HG03045 (cell line): ENCODE measurements around the gene STRN3.

Experiments used
- ATAC-seq: cut with Tn5 transposase; IDR thresholded peaks from one replicate; pipeline ENCODE4 v1.9.1; 2021; ENCODE audit warnings: mild to moderate bottlenecking, moderate library complexity; ENCODE audit not compliant: unreplicated experiment

The STRN3 gene

DNA sequence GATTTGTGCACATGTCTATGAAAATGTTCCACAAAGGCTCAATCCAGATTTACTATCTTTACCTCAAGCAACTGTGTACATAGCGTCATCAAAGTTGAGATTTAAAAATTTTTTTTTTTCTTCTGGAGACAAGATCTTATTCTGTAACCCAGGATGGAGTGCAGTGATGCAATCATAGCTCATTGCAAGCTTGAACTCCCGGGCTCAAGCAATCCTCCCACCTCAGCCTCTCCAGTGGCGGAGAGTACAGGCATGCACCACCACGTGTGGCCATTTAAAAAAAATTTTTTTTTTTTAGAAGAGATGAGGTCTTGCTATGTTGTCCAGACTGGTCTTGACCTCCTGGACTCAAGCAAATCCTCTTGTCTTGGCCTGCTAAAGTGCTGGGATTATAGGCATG, 149.5 kb downstream of the STRN3 start:
- no peak for ATAC-seq

DNA sequence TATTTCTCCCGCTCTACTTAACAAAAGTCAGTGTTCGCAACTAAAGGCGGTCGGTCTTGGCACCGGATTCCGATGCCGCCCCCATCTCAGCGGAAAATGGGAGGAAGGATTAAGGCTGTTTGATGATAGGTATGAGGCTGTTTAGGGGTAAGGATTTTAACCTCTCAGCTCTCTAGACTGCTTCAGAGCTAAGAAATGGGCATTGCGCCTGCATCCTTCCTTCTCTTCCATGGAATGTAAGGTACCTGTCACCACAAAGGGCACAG, 150.5 kb downstream of the STRN3 start:
- ATAC-seq, result no peak

DNA sequence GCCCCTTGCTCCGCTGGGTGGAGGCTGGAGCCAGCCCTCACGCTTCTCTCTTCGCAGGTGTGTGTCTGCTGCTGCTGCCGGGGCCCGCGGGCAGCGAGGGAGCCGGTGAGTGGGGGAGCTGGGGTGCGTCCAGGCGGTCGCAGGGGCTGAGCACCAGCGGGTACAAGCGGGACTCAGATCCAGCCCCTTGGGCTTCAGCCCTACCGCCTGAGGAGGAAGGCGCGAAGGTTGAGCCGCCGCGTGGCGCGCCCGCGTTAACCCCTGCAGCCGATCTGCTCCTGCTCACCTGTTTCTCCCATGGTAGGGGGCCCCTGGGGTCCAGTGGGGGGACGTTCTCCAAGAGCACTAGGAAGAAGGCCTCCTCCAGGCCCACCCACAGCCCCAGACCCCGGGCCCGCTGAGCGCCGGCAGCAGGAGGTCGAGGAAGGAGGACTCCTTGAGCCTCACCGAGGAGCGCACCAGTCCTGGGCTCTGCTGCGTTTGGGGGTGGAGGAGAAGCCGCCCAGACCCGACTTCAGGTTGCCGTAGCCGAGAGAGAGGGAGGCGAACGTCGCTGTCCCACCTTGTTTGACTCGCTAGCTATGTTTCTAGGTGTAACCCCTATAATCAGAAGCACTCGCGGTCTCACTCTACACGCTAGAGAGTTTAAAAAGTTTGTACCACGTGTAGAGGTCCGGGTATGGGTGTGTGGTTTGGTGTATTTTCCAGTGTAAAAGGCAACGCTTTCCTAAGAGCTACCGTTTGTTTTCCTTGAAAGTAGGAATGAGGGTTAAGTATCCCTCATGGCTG, 151.0 kb downstream of the STRN3 start:
- peak; percentile 32 for ATAC-seq

DNA sequence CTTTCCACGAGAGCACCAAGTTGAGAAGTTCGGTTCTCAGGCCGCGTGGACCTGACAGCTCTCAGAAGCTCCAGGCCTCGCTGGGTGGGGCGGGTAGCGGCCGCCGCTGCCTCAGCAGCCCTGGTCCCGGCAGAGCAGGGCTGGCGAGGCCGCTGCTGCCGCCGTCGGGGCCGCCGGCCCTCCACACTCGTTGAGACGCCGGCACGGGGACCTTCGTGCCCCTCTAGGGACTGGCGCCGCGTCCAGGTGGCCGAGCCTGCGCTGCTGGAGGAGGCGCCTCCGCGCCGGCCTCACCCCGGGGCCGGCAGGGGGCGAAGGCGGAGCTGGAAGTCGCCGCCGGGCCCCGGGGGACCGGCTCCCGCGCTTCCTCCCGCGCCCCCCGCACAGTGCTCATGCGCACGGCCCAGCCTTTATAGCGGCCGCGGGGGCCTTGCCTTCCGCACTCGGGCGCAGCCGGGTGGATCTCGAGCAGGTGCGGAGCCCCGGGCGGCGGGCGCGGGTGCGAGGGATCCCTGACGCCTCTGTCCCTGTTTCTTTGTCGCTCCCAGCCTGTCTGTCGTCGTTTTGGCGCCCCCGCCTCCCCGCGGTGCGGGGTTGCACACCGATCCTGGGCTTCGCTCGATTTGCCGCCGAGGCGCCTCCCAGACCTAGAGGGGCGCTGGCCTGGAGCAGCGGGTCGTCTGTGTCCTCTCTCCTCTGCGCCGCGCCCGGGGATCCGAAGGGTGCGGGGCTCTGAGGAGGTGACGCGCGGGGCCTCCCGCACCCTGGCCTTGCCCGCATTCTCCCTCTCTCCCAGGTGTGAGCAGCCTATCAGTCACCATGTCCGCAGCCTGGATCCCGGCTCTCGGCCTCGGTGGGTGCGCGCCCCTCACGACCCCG, 151.8 kb downstream of the STRN3 start, which contains the start of gene COCH:
TSS of gene COCH (plus strand) at position 440 of the 879 bp plus-strand sequence. CDS start at position 820, 380 bp downstream.
- ATAC-seq, result peak; percentile 83

- peak; percentile 1 for ATAC-seq
Measured at GRCh38 chr14:30873308-30874119, 152.7 kb downstream of the STRN3 start.

- ATAC-seq, result no peak
Measured at GRCh38 chr14:30872602-30873001, 153.6 kb downstream of the STRN3 start.

DNA sequence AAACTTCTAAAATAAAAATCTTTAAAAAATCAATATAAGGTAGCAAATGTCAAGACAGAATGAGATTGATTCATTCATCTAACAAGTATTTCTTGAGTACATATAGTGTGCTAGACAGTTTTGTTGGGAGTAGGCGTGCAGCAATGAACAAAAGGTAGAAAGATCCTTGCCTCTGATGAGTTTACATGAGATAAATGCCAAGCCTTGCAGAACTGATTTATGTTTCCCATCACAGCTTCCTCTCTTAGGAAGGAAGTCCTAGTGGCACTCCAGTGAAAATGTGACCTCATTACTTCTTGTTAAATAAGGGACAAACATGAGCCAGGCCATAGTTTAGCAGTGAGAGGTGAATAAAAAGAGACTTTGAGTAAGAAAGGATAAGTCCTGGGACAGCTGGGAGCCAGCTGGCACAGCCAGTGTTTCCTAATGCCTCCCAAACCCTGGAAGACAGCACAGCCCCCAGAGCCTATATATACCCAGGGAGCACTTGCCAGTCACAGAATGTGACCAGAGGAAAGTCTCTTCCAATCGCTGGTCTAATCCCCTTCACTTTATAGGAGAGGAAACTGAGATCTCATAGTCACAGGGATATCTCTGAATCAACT, 156.5 kb downstream of the STRN3 start:
- ATAC-seq, result no peak

DNA sequence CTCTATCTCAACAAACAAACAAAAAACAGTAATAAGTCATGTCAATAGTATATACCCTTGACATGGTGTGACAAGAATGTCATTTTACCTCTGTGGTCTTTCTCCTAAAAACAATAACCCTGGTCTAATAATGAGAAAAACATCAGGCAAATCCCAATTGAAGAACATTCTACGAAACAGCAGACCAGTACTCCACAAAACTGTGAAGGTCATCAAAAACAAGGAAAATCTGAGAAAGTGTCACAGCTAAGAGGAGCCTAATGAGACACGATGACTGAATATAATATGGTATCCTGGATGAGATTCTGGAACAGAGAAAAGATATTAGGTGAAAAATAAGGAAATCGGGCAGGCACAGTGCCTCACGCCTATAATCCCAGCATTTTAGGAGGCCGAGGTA, 157.4 kb downstream of the STRN3 start:
- no peak for ATAC-seq

- no peak for ATAC-seq
Measured at GRCh38 chr14:30864934-30865333, 161.2 kb downstream of the STRN3 start.

DNA sequence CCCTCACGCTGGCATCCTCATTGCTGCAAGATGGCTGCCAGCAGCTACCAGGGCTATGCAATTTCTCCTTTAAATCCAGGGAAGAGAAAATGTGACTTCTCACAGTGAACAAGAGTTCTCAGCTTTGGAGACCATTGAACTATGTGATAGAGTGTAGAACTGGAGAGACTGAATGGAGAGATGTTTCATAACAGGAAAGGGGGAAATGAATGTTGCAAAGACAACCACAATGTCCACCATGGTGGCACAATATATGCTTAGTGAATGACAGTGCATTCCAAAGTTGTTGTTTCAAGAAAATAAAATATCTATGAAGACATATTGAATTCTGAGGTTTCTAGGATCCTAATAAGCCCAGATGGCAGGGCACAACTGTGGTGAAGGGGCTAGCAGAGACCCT, 165.0 kb downstream of the STRN3 start:
- ATAC-seq, result no peak

DNA sequence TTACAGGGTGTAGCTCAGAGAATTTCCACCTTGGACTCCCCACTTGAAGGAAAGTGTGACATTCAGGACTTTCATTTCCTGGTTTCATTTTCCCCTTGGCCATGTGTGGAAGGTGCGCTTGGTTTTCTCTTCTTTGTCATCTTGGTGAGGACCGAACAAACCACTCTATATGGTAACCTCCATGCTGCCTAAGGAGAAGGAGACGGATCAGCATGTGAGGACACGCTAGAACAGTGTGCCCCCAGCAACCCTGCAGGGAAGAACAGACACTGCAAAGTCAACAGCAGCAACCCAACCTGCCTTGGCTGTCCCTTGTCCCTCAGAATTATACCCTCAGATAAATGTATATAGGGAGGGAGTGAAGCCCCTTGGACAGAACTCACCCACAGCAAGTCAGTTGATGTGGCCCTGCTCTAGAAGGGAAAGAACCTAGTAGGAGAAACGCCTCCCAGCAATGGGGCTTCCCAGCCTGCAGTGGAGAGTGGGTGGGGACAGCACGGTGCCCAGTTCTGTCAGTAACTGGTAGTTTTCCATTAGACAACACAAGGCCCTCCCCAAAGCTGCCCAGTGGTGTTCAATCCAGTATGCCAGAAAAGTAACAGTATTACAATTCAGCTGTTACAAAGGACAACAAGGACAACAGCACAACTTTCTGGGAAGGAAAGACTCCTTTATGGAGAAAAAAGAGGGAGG, 170.7 kb downstream of the STRN3 start:
- ATAC-seq, result peak; percentile 82

- ATAC-seq, result no peak
Measured at GRCh38 chr14:30854492-30854891, 171.7 kb downstream of the STRN3 start.

DNA sequence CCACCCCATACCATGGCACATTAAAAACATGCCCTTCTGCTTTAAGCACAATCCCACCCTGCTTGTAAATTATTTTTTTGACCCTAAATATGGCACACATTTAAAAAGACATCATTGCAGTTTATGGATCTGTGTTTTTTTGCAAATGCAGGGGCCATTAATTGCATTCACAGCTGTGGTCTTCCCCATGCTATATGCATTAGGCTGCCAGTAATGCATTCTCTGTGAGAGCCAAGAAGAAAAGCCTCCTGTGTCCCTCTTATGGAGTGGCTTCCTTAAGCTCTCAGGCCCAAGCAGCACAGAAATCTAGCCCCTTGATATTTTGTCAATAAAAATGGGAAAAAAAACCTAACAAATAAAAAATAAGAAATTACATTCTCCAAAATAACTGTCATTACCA, 172.2 kb downstream of the STRN3 start:
- no peak for ATAC-seq

DNA sequence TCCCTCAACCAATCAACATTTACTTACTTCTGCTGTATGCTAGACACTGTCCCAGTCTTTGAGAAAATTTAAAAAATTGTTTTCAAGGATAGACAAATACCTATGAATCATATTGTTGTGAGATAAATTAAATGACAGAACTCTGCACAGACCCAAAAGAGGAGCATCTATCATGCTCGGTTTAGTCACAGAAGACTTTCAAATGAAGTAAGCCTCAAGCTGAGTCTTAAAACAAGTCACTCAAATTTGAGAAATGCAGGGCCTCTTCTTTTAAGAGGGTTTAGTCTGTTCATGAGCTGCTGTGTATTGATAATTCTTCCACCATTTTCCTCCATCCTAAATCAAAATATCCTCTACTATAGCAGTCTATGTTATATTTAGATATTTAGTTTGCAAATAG, 176.2 kb downstream of the STRN3 start:
- ATAC-seq, result no peak

DNA sequence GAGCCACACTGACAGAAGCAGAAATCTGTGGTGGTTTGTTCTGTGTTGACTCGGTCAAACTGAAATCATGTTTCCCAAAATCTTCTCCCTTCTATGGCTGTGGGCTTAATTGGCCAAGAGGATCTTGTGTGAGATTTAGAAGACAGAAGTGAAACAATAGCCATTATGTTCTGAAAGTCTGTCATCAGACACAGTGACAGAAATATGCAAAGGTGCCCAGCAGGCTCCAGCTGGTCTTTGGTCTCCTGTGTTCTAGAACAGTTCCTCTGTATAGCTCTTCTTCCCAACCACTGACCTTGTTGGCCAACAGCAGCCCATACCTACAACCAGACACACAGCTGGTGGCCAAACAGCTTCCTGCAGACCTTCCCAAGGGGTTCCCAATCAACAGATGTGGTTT, 176.8 kb downstream of the STRN3 start:
- peak; percentile 97 for ATAC-seq

DNA sequence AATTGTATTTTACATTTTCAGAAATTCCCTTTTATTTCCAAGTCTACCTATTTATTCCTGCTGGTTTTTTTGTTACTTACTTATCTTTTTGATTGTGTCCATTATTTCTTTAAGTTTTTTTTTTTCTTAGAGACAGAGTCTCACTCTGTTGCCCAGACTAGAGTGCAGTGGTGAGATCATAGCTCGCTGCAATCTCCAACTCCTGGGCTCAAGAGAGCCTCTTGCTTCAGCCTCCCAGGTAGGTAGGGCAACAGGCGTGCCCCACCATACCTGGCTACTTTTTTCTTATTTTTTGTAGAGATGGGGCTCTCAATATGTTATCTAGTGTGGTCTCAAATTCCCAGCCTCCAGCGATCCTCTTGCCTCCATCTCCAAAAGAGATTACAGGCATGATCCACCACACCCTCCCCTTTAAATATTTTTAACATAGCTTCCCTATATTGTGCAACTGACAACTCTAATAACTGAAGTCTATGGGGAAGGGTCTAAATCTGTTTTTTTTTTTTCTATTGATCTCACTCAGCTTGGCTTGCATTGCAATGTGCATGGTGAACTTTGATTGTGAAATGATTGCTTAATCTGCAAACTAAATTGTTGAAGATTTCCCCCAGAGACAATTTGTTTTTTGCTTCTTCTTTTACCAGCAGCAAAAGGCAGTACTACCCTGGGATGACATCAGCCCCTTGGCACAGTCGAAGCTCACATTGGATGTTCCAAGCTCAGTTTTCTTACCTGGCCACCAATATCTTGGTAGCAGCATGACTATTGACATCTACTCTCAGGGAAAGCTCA, 177.5 kb downstream of the STRN3 start:
- ATAC-seq, result no peak
